GM06990 (cell line): ENCODE results near the gene SFT2D3.

ENCODE experiments used
- DNase-seq: peaks from one replicate; pipeline ENCODE4 v3.0.0-alpha.2; 2011; ENCODE audit not compliant: insufficient read length; ENCODE audit errors: extremely low read depth
- H3K27me3 ChIP-seq: replicated peaks from 2 replicates; pipeline ENCODE4 v1.6.0; 2011; ENCODE audit warnings: low read length; ENCODE audit not compliant: control insufficient read depth, insufficient read depth
- H3K36me3 ChIP-seq: 2 replicates; pipeline ENCODE4 v1.5.1; 2011; ENCODE audit warnings: low read length; ENCODE audit not compliant: control insufficient read depth, insufficient read depth
- H3K4me3 ChIP-seq: replicated peaks from 2 replicates; pipeline ENCODE4 v1.5.1; 2011; ENCODE audit warnings: low read depth, mild to moderate bottlenecking, control low read depth, low read length
- CTCF ChIP-seq: IDR thresholded peaks from 2 replicates; pipeline ENCODE4 v1.5.1; 2011; ENCODE audit warnings: low read length, control low read depth, mild to moderate bottlenecking, inconsistent platforms; ENCODE audit not compliant: insufficient read depth, poor library complexity, severe bottlenecking

Gene SFT2D3

DNA sequence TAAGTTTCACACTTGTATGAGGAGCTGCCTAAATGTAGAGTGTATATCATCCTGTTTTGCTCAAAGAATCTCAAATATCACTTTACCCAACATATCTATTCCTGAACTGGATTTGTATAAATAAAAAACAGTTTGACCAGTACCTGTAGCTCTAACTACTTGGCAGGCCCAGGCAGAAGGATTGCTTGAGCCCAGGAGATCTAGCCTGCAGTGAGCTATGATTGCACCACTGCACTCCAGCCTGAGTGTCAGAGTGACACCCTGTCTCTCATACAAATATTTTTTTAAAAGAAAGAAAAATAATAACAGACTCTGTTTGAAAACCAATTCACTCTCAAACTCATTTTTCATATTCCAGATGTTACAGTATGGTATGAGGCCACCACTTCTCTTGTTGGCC lies 18.2 kb upstream of the SFT2D3 start:
- DNase-seq = no peak
- TF ChIP-seq CTCF = no peak
- Histone ChIP-seq H3K36me3 (no peaks in the 10 kb centered on the region), H3K27me3 (no peaks in the 10 kb centered on the region; the same call in 1 of the 2 replicates), H3K4me3 (no peak overlapping the region)

DNA sequence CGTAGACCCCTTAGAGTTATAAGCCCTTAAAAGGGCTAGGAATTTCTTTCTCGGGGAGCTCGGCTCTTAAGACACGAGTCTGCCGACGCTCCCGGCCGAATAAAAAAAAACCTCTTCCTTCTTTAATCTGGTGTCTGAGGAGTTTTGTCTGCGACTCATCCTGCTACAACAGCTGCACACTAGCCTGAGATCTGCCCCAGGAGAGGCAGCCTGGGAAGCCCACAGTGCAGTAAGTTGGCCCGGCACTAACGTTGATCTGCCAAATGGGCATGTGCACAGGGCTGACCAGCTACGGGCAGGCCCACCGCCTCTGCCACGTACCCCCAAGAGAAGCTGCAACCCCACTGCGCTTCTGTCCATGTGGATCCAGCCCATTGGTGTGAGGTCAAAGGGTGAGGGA lies 17.5 kb upstream of the SFT2D3 start:
- no peak for TF ChIP-seq CTCF
- Histone ChIP-seq H3K4me3 (no peak overlapping the region), H3K36me3 (no peaks in the 10 kb centered on the region), H3K27me3 (no peaks in the 10 kb centered on the region)
- DNase-seq = no peak

DNA sequence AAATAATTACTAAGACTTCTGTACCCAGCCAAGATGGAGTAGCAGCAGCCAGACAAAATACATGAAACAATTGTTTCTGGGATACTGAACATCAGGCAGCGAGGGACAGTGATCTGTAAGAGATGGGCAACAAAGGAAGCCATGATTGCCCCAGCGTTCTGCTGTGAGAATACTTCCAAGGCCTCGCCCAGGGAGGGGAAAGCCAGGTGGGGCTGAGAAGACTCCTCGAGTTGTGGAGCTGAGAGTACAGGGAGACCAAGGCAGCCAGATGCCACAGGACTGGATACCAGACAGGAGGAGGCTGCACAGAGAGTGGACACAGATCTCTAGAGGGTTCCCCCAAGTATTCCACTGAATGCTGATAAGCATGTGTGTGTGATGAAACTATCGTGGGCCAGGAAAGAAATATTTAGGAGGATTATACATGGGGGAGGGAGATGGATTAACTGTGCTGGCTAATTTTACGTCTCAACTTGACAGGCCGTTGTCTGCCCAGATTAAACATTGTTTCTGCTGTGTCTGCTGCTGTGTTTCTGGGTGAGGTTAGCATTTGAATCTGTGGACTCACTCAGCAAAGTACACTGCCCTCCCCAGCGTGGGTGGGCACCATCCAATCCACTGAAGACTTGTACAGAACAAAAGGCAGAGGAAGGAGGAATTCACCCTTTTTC lies 15.8 kb upstream of the SFT2D3 start:
- H3K36me3 ChIP-seq = no peaks in the 10 kb centered on the region
- no peak for TF ChIP-seq CTCF
- DNase-seq = no peak
- H3K27me3 ChIP-seq = no peaks in the 10 kb centered on the region
- H3K4me3 ChIP-seq = no peak overlapping the region

DNA sequence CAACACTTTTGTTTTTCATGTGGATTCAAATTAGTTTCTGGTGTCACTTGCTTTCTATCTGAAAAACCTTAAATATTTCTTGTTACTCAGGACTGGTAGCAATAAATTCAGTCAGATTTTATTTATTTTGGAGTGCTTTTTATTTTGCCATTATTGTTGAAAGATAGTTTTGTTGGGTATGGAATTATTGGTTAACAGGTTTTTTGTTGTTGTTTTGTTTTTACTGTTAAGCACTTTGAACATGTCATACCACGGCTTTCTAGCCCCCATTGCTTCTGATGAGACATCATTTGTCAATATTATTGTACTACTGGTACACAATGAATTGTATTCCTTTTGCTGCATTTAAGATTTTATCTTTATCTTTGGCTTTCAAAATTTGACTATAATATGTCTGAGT lies 12.9 kb upstream of the SFT2D3 start:
- no peaks in the 10 kb centered on the region for H3K36me3 ChIP-seq
- TF ChIP-seq CTCF = no peak
- no peaks in the 10 kb centered on the region for H3K27me3 ChIP-seq
- H3K4me3 ChIP-seq = no peak overlapping the region
- DNase-seq = no peak

DNA sequence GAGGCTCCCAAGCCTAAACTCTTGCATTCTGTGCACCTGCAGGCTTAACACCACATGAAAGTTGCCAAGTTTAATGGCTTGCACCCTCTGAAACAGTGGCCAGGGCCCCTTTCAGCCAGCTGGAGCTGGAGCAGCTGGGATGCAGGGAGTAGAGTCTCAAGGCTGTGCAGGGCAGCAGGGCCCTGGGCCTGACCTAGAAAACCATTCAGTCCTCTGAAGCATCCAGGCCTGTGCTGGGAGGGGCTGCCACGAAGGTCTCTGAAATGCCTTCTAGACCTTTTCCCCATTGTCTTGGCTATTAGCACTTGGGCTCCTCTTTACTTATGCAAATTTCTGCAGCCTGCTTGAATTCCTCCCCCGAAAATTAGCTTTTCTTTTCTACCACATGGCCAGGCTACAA lies 10.6 kb upstream of the SFT2D3 start:
- no peaks in the 10 kb centered on the region for H3K36me3 ChIP-seq
- H3K27me3 ChIP-seq = no peaks in the 10 kb centered on the region
- DNase-seq = no peak
- H3K4me3 ChIP-seq = no peak overlapping the region
- no peak for TF ChIP-seq CTCF

DNA sequence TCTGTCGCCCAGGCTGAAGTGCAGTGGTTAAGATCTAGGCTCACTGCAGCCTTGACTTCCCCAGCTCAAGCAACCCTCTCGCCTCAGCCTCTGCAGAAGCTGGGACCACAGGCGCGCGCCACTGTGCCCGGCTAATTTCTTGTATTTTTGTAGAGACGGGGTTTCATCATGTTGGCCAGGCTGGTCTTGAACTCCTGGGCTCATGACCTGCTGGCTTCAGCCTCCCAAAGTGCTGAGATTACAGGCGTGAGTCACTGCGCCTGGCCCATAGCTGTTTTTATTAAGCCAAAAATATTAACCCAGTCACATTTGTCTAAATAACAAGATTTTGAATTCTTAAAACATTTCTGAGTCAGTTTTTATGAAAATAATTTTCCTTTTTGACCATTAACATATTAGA lies 6.3 kb upstream of the SFT2D3 start:
- Histone ChIP-seq H3K36me3 (no peaks in the 10 kb centered on the region), H3K27me3 (no peaks in the 10 kb centered on the region), H3K4me3 (no peak overlapping the region)
- no peak for DNase-seq
- no peak for TF ChIP-seq CTCF
